Measurements from ENCODE around the gene EIF4A3. TPM values are rescaled to one million over a fixed set of nuclear protein-coding genes. Genes with fewer than 3 reads are reported as not detected.

Gene EIF4A3
- total RNA-seq, 2 donors from 2014 or later: 99.8 to 114 TPM

DNA sequence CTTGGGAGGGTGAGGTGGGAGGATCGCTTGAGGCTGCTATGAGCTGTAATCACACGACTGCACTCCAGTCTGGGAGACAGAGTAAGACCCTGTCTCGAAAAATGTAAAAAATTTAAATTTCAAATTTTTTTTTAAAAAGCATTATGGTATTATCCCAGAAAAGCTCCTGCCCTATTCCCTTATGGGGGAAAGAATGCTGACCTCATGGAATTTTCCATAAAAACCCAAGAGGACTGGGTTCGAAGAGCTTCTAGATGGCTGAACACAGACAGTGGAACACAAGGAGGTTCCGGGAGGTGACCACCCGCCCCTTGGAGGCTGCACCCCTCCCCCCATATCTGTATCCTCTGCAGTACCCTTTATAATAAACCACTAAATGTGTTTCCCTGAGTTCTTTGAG lies 4.0 kb downstream of the EIF4A3 start:
- no peak for DNase-seq
- Histone ChIP-seq H3K36me3 (peaks cover 13% of the 10 kb centered on the region), H3K27ac (no peak overlapping the region), H3K27me3 (no peaks in the 10 kb centered on the region), H3K4me1 (peaks cover 7% of the 10 kb centered on the region), H3K4me3 (no peak overlapping the region), H3K9ac (ENCODE audit: low read depth in 2 of 2, low read length in 2 of 2) (no peak overlapping the region), H3K9me3 (no peaks in the 10 kb centered on the region)
- TF ChIP-seq, protein P1, sequence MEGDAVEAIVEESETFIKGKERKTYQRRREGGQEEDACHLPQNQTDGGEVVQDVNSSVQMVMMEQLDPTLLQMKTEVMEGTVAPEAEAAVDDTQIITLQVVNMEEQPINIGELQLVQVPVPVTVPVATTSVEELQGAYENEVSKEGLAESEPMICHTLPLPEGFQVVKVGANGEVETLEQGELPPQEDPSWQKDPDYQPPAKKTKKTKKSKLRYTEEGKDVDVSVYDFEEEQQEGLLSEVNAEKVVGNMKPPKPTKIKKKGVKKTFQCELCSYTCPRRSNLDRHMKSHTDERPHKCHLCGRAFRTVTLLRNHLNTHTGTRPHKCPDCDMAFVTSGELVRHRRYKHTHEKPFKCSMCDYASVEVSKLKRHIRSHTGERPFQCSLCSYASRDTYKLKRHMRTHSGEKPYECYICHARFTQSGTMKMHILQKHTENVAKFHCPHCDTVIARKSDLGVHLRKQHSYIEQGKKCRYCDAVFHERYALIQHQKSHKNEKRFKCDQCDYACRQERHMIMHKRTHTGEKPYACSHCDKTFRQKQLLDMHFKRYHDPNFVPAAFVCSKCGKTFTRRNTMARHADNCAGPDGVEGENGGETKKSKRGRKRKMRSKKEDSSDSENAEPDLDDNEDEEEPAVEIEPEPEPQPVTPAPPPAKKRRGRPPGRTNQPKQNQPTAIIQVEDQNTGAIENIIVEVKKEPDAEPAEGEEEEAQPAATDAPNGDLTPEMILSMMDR (IDR thresholded peaks at IDR 0.05): no peak
- intact Hi-C loops (cut with DNase I): loop anchor here (10.0 kb wide), 1 partner anchor 112 kb away; no protein-coding TSS in a partner anchor

DNA sequence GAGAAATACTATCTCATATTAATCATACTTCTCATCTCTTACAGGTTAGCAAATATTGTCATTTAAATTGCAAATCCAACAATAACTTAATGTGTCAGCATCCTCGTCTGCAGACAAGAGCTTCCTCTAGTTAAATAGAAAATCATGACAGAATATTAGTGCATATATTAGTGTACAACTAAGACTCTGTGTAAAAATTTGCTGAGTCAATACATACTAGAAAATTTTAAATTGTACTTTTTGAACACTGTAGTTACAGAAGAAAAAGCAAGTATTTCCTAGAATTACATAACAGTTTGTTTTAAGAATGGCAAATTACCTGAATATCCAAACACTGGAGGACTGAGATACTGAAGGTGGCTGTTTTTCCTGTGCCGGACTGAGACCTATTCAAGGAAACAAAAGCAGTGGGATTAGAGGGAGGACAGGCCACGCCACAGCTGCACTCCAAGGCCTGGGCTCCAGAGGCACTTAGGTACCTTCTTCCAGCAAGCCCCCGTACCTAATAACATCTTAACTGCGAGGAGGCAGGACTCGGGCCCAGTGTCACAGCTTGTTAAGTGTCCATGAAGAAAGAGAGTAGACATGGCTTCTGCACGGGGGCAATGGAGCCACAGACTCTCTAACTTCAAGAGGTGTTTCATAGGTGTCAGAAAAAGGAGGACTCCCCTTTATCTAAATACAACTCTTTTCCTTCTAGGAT lies 5.3 kb downstream of the EIF4A3 start:
- Histone ChIP-seq H3K36me3 (peaks cover 25% of the 10 kb centered on the region), H3K27me3 (no peaks in the 10 kb centered on the region), H3K9me3 (no peaks in the 10 kb centered on the region), H3K27ac (no peak overlapping the region), H3K4me3 (no peak overlapping the region), H3K9ac (ENCODE audit: low read depth in 2 of 2, low read length in 2 of 2) (no peak overlapping the region), H3K4me1 (peaks cover 7% of the 10 kb centered on the region)
- DNase-seq: no peak
- TF ChIP-seq, protein P1 (IDR thresholded peaks at IDR 0.05): no peak
- intact Hi-C loops (cut with DNase I): loop anchor here (10.0 kb wide), 1 partner anchor 113 kb away; no protein-coding TSS in a partner anchor

DNA sequence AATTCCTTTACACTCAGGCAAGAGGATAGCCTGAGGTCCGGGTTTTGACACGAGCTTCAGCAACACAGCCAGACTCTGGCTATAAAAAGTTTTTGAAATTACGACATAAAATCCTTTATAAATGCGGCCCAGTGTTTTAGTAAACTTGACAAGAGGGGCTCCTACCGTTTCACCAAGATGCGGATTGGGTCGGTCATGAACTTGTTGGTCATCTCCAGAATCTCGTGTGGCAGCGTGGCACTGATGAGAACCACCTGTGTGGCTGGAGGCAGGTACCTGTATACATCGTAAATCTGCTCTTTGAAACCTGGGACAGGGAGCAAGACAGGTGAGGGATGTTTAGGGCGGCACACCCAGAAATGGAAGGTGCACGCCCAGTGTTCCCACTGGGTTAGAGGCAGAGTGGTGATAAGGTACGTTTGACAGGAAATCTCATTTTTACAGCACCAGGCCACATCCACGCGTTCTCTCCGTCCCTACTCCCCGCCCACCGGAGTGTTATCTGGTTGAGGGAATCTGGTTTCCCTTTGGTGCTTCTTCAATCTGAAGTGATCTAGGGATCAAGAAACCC lies 8.0 kb downstream of the EIF4A3 start:
- peaks cover 41% of the 10 kb centered on the region for H3K36me3 ChIP-seq

DNA sequence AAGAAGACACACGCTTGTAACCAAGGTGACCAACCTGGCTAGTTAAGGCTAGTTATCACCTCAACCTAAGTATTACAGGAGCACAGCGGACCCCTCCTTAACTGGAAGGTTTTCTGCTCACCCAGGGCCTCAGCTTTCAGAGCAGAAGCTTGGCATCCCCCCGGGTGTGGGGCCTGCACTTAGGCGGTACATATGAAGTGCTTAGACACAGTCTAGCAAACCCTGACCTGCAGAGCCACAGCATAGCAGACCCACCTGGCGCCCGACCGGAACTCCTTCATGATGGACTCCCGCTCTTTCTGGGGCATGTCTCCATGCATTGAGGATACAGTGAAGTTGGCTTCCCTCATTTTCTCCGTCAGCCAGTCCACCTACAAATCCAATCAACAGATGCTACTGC lies 9.8 kb downstream of the EIF4A3 start:
- Histone ChIP-seq H3K9ac (ENCODE audit: low read depth in 2 of 2, low read length in 2 of 2) (no peak overlapping the region), H3K27me3 (no peaks in the 10 kb centered on the region), H3K36me3 (peaks cover 39% of the 10 kb centered on the region), H3K4me3 (no peak overlapping the region), H3K9me3 (no peaks in the 10 kb centered on the region), H3K4me1 (no peaks in the 10 kb centered on the region), H3K27ac (no peak overlapping the region)
- no peak for DNase-seq
- intact Hi-C loops (cut with DNase I): no loop called here
- TF ChIP-seq, protein P1 (IDR thresholded peaks at IDR 0.05): no peak

More for the DNA sequence above, 8.0 kb downstream of the EIF4A3 start:
- TF ChIP-seq, protein P1 (IDR thresholded peaks at IDR 0.05): no peak
- Histone ChIP-seq H3K4me1 (no peaks in the 10 kb centered on the region), H3K9me3 (no peaks in the 10 kb centered on the region), H3K27ac (peak overlapping the region; percentile 42), H3K27me3 (no peaks in the 10 kb centered on the region), H3K4me3 (no peak overlapping the region), H3K9ac (ENCODE audit: low read depth in 2 of 2, low read length in 2 of 2) (no peak overlapping the region)
- intact Hi-C loops (cut with DNase I): no loop called here
- DNase-seq: peak; percentile 58

DNA sequence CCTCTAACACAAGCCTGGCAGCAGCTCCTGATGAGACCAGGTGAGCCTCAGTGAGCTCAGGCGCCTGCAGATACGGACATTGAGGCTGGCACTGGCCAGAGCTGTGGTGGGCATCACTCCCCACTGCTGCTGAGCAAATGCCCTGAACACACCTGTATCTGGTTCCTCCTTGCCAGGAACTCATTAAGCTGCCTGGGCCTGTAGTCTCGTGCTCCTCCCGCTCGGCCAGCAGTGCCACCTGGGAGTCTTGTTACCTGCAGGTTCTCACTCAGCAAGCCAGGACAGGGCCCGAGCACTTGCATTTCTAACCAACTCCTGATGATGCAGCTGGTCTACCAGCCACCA lies 13.3 kb downstream of the EIF4A3 start:
- H3K9ac ChIP-seq (ENCODE audit: low read depth in 2 of 2, low read length in 2 of 2): no peak overlapping the region
- no peak overlapping the region for H3K27ac ChIP-seq
- intact Hi-C loops (cut with DNase I): no loop called here
- H3K36me3 ChIP-seq: peaks cover 39% of the 10 kb centered on the region
- H3K27me3 ChIP-seq: no peaks in the 10 kb centered on the region
- no peaks in the 10 kb centered on the region for H3K4me1 ChIP-seq
- no peak overlapping the region for H3K4me3 ChIP-seq
- H3K9me3 ChIP-seq: no peaks in the 10 kb centered on the region
- TF ChIP-seq, protein P1 (IDR thresholded peaks at IDR 0.05): no peak
- DNase-seq: no peak

Measured in colonic mucosa (tissue), 4 donors.